Natural killer cell (primary cell): Measurements from ENCODE around the gene HK3. TPM values are rescaled to one million over a fixed set of nuclear protein-coding genes. Genes with fewer than 3 reads are reported as not detected.

Experiments
- ATAC-seq, 3 donors: fragments of 150-1000 bp in 2 of 3; fragments of 200-7000 bp in 1 of 3; cut with Tn5 transposase; 1 replicate in 1 of 3; 2 replicates in 2 of 3; pipeline ENCODE4 v1.10.0; 2021; ENCODE audit warnings: mild to moderate bottlenecking in 2 of 3, moderate library complexity in 2 of 3
- DNase-seq, 2 donors: peaks; one replicate each; pipeline versions ENCODE4 v3.0.0 to v3.0.0-alpha.2; 2013 to 2021; ENCODE audit warnings: mixed read lengths in 1 of 2
- H3K27ac ChIP-seq: one replicate; pipeline ENCODE4 v1.5.1; 2013; ENCODE audit warnings: mild to moderate bottlenecking, low read length
- H3K27me3 ChIP-seq: one replicate; pipeline ENCODE4 v1.6.1; 2013; ENCODE audit warnings: low read length; ENCODE audit not compliant: control insufficient read depth, insufficient read depth
- H3K36me3 ChIP-seq: one replicate; pipeline ENCODE4 v1.6.1; 2013; ENCODE audit warnings: low read length; ENCODE audit not compliant: control insufficient read depth, insufficient read depth
- H3K4me1 ChIP-seq: one replicate; pipeline ENCODE4 v1.6.1; 2013; ENCODE audit warnings: low read length; ENCODE audit not compliant: control insufficient read depth, insufficient read depth
- H3K4me3 ChIP-seq: one replicate; pipeline ENCODE4 v1.5.1; 2013; ENCODE audit warnings: low read length
- H3K9me3 ChIP-seq: one replicate; pipeline ENCODE4 v1.6.1; 2013; ENCODE audit warnings: low read length; ENCODE audit not compliant: control insufficient read depth, insufficient read depth
- H3K27ac Mint-ChIP-seq, 2 donors: one replicate each; pipeline ENCODE4 v1.8.0; 2022; ENCODE audit warnings: mild to moderate bottlenecking in 2 of 2, mixed read lengths in 2 of 2, moderate library complexity in 1 of 2
- H3K27me3 Mint-ChIP-seq, 2 donors: one replicate each; pipeline ENCODE4 v1.8.0; 2022; ENCODE audit warnings: low read depth in 2 of 2, mixed read lengths in 2 of 2
- H3K36me3 Mint-ChIP-seq: one replicate; pipeline ENCODE4 v1.8.0; 2022; ENCODE audit warnings: mixed read lengths
- H3K4me1 Mint-ChIP-seq, 2 donors: one replicate each; pipeline ENCODE4 v1.8.0; 2022; ENCODE audit warnings: mixed read lengths in 2 of 2
- H3K4me3 Mint-ChIP-seq: one replicate; pipeline ENCODE4 v1.8.0; 2022; ENCODE audit warnings: mild to moderate bottlenecking, moderate library complexity, mixed read lengths
- H3K9me3 Mint-ChIP-seq, 2 donors: one replicate each; pipeline ENCODE4 v1.8.0; 2022; ENCODE audit warnings: mixed read lengths in 2 of 2
- WGBS: methylation state at CpG from one replicate; pipeline ENCODE4 v1.1.7; 2013; ENCODE audit warnings: missing lambda C conversion rate; ENCODE audit not compliant: insufficient coverage; 5-methylcytosine and 5-hydroxymethylcytosine counted together
- intact Hi-C: fragments of 100-400 bp; cut with micrococcal nuclease; formaldehyde crosslinking; loops from one replicate; pipeline ENCODE4 v1.14.2; 2022
- total RNA-seq, 4 donors: library from RNA; stranded (reverse); fragments of 120-200 nt in 1 of 4; gene quantifications; one replicate each; pipeline versions ENCODE4 v1.2.3 to v1.2.4, GENCODE V29; 2013 to 2022
- TF ChIP-seq, protein P1 (sequence below): fragments of 200-600 bp; IDR thresholded peaks from one replicate; pipeline ENCODE4 v1.8.0; 2022; ENCODE audit warnings: antibody characterized with exemption

Gene HK3
- total RNA-seq, 3 donors from 2014 or later (not counting 1 experiment from before 2014, with no cell fraction given), result 6.6 to 56.1 (median 26.2) TPM

DNA sequence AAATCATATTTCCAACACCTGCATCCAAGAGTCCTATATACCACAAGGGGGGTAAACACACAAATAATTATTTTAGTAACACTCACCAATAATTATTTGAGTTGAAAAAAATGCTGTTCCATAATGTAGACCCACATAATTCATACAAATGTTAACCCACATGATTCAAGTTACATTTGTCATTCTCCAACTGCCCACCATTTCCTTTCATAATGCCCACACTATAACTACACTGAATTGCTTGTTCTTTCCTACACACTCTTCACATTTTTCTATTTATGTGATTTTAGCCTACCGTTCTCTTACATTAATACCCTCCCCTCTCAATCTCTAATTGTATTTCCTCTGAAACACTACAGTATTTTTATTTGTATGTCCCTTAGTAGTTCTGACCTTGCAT is 35.9 kb upstream of the HK3 start:
- Histone ChIP-seq H3K36me3 (peaks cover 31% of the 10 kb centered on the region), H3K4me1 (no peaks in the 10 kb centered on the region)
- H3K36me3 Mint-ChIP-seq, result peaks cover 7% of the 10 kb centered on the region

GRCh38 chr5:176934309-176934930 is 35.3 kb upstream of the HK3 start:
- WGBS, result 61% methylated on average over 5 of the region's 7 CpGs
- Mint-ChIP-seq H3K4me1 (peaks cover 13 to 26% of the 10 kb centered on the region in 2 donors), H3K4me3 (no peak overlapping the region), H3K27me3 (no peaks in the 10 kb centered on the region), H3K27ac (peak overlapping the region; percentile 4 to 47), H3K9me3 (no peaks in the 10 kb centered on the region), H3K36me3 (peaks cover 7% of the 10 kb centered on the region)
- Histone ChIP-seq H3K36me3 (peaks cover 30% of the 10 kb centered on the region), H3K27me3 (no peaks in the 10 kb centered on the region), H3K4me3 (no peak overlapping the region), H3K9me3 (no peaks in the 10 kb centered on the region), H3K4me1 (no peaks in the 10 kb centered on the region), H3K27ac (no peak overlapping the region)
- intact Hi-C loops, result no loop called here
- no peak for DNase-seq
- ATAC-seq, result peak; percentile 71 to 93 (median 91)
- TF ChIP-seq, protein P1, sequence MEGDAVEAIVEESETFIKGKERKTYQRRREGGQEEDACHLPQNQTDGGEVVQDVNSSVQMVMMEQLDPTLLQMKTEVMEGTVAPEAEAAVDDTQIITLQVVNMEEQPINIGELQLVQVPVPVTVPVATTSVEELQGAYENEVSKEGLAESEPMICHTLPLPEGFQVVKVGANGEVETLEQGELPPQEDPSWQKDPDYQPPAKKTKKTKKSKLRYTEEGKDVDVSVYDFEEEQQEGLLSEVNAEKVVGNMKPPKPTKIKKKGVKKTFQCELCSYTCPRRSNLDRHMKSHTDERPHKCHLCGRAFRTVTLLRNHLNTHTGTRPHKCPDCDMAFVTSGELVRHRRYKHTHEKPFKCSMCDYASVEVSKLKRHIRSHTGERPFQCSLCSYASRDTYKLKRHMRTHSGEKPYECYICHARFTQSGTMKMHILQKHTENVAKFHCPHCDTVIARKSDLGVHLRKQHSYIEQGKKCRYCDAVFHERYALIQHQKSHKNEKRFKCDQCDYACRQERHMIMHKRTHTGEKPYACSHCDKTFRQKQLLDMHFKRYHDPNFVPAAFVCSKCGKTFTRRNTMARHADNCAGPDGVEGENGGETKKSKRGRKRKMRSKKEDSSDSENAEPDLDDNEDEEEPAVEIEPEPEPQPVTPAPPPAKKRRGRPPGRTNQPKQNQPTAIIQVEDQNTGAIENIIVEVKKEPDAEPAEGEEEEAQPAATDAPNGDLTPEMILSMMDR, result no peak

More for the DNA sequence above, 35.9 kb upstream of the HK3 start:
- no peaks in the 10 kb centered on the region for H3K9me3 ChIP-seq
- Mint-ChIP-seq H3K27ac (peak overlapping the region; percentile 4 to 47), H3K4me3 (no peak overlapping the region), H3K9me3 (no peaks in the 10 kb centered on the region), H3K4me1 (peaks cover 13 to 26% of the 10 kb centered on the region in 2 donors), H3K27me3 (no peaks in the 10 kb centered on the region)
- intact Hi-C loops, result no loop called here
- TF ChIP-seq, protein P1, result no peak
- WGBS, result 100% methylated on average over 1 of the region's 1 CpG
- ATAC-seq (no peak), DNase-seq (no peak)
- no peaks in the 10 kb centered on the region for H3K27me3 ChIP-seq
- no peak overlapping the region for H3K27ac ChIP-seq
- H3K4me3 ChIP-seq, result no peak overlapping the region

DNA sequence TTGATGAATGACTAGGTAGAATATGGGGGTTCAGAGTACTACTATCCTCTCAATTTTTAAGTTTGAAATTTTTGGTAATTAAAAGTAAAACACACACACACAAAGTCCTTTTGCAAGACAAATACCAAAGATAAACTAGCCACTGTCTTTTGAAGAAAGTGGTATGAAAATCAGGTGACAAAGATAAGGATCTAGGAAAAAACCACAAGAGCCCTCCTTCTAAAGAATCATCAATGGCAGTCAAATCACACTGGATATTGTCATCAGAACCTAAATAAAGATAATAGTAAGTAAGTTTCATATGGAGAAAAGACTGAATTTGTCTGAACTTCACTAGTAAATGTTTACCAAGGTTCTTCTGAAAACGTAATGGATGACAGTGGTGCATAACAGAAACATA is 30.5 kb upstream of the HK3 start:
- Mint-ChIP-seq H3K36me3 (peaks cover 7% of the 10 kb centered on the region), H3K4me3 (no peak overlapping the region), H3K4me1 (peaks cover 4 to 7% of the 10 kb centered on the region in 2 donors), H3K27ac (no peak overlapping the region), H3K27me3 (no peaks in the 10 kb centered on the region), H3K9me3 (no peaks in the 10 kb centered on the region)
- ATAC-seq (no peak), DNase-seq (peak in 1 of 2 donors; percentile 10)
- no CpG with 5 or more reads among the region's 1 CpG for WGBS
- Histone ChIP-seq H3K9me3 (no peaks in the 10 kb centered on the region), H3K27ac (no peak overlapping the region), H3K4me3 (no peak overlapping the region), H3K27me3 (no peaks in the 10 kb centered on the region), H3K36me3 (peaks cover 18% of the 10 kb centered on the region), H3K4me1 (no peaks in the 10 kb centered on the region)
- intact Hi-C loops, result no loop called here
- TF ChIP-seq, protein P1, result no peak

GRCh38 chr5:176927562-176927961 is 28.4 kb upstream of the HK3 start:
- no peaks in the 10 kb centered on the region for H3K4me1 ChIP-seq
- H3K27ac ChIP-seq, result no peak overlapping the region
- no peaks in the 10 kb centered on the region for H3K4me1 Mint-ChIP-seq
- no peaks in the 10 kb centered on the region for H3K27me3 ChIP-seq
- TF ChIP-seq, protein P1, result no peak
- H3K36me3 ChIP-seq, result peaks cover 16% of the 10 kb centered on the region
- no peaks in the 10 kb centered on the region for H3K27me3 Mint-ChIP-seq
- intact Hi-C loops, result no loop called here
- no peaks in the 10 kb centered on the region for H3K9me3 ChIP-seq
- H3K4me3 Mint-ChIP-seq, result no peak overlapping the region
- DNase-seq (no peak), ATAC-seq (no peak)
- no peak overlapping the region for H3K4me3 ChIP-seq
- no peak overlapping the region for H3K27ac Mint-ChIP-seq
- H3K9me3 Mint-ChIP-seq, result no peaks in the 10 kb centered on the region
- peaks cover 7% of the 10 kb centered on the region for H3K36me3 Mint-ChIP-seq
- 97% methylated on average over 2 of the region's 3 CpGs for whole genome bisulfite sequencing
